ENCODE measurements around the gene PROX1. TPM values are rescaled to one million over a fixed set of nuclear protein-coding genes. Genes with fewer than 3 reads are reported as not detected.

The PROX1 gene
- total RNA-seq, 2 donors from 2014 or later: 13.7 to 27.4 TPM

GRCh38 chr1:214010197-214010573 is 22.4 kb downstream of the PROX1 start:
- H3K4me3 ChIP-seq: no peak overlapping the region
- ATAC-seq (no peak), DNase-seq (no peak)
- TF ChIP-seq CTCF (IDR thresholded peaks at IDR 0.05) (no peak), POLR2A (IDR thresholded peaks at IDR 0.05) (no peak)
- no peaks in the 10 kb centered on the region for H3K27me3 ChIP-seq
- intact Hi-C loops (cut with DNase I): no loop called here
- no peaks in the 10 kb centered on the region for H3K9me3 ChIP-seq
- peaks cover 0 to 4% of the 10 kb centered on the region in 2 donors for H3K36me3 ChIP-seq (replicated peaks in 1 of 2; ENCODE audit: insufficient read depth in 1 of 2, low read depth in 2 of 2)
- WGBS, 2 donors: 82 to 95% methylated on average over 1 of the region's 1 CpG
- H3K4me1 ChIP-seq: peaks cover 15% of the 10 kb centered on the region
- peak overlapping the region in 2 of 4 donors; percentile 16 to 60 for H3K27ac ChIP-seq

GRCh38 chr1:214010717-214011116 is 22.9 kb downstream of the PROX1 start:
- ATAC-seq: no peak
- intact Hi-C loops (cut with DNase I): no loop called here
- DNase-seq: no peak
- TF ChIP-seq CTCF (IDR thresholded peaks at IDR 0.05) (no peak), POLR2A (IDR thresholded peaks at IDR 0.05) (no peak)
- H3K4me3 ChIP-seq: no peak overlapping the region
- peaks cover 14% of the 10 kb centered on the region for H3K4me1 ChIP-seq
- no peaks in the 10 kb centered on the region for H3K27me3 ChIP-seq
- H3K9me3 ChIP-seq: no peaks in the 10 kb centered on the region
- H3K36me3 ChIP-seq (replicated peaks in 1 of 2; ENCODE audit: insufficient read depth in 1 of 2, low read depth in 2 of 2): peaks cover 0 to 4% of the 10 kb centered on the region in 2 donors
- no peak overlapping the region for H3K27ac ChIP-seq
- 77 to 82% methylated on average over 2 of the region's 2 CpGs for WGBS, 2 donors

- intact Hi-C loops (cut with DNase I): no loop called here
- DNase-seq (no peak), ATAC-seq (no peak)
- Histone ChIP-seq H3K4me3 (no peak overlapping the region), H3K4me1 (no peaks in the 10 kb centered on the region), H3K27ac (no peak overlapping the region), H3K36me3 (replicated peaks in 1 of 2; ENCODE audit: insufficient read depth in 1 of 2, low read depth in 2 of 2) (peaks cover 0 to 4% of the 10 kb centered on the region in 2 donors), H3K27me3 (no peaks in the 10 kb centered on the region), H3K9me3 (no peaks in the 10 kb centered on the region)
- TF ChIP-seq CTCF (IDR thresholded peaks at IDR 0.05) (no peak), POLR2A (IDR thresholded peaks at IDR 0.05) (no peak)
- 33 to 41% methylated on average over 2 of the region's 2 CpGs for WGBS, 2 donors
Observed at GRCh38 chr1:214012418-214012817, 24.6 kb downstream of the PROX1 start.

- no peaks in the 10 kb centered on the region for H3K9me3 ChIP-seq
- TF ChIP-seq POLR2A (IDR thresholded peaks at IDR 0.05) (no peak), CTCF (IDR thresholded peaks at IDR 0.05) (no peak)
- 77 to 79% methylated on average over 15 of the region's 15 CpGs for WGBS, 2 donors
Observed at GRCh38 chr1:214013614-214014377, 26.0 kb downstream of the PROX1 start.

GRCh38 chr1:214014730-214015129 is 27.0 kb downstream of the PROX1 start:
- H3K4me3 ChIP-seq: no peak overlapping the region
- WGBS, 2 donors: 75 to 81% methylated on average over 4 of the region's 4 CpGs
- no peaks in the 10 kb centered on the region for H3K9me3 ChIP-seq
- no peak for TF ChIP-seq CTCF (IDR thresholded peaks at IDR 0.05)
- TF ChIP-seq POLR2A (IDR thresholded peaks at IDR 0.05): no peak
- H3K27me3 ChIP-seq: no peaks in the 10 kb centered on the region
- H3K36me3 ChIP-seq (replicated peaks in 1 of 2; ENCODE audit: insufficient read depth in 1 of 2, low read depth in 2 of 2): peaks cover 0 to 4% of the 10 kb centered on the region in 2 donors
- intact Hi-C loops (cut with DNase I): no loop called here
- H3K27ac ChIP-seq: no peak overlapping the region
- H3K4me1 ChIP-seq: peaks cover 4% of the 10 kb centered on the region
- no peak for DNase-seq
- no peak for ATAC-seq

More at GRCh38 chr1:214013614-214014377, 26.0 kb downstream of the PROX1 start:
- H3K27ac ChIP-seq: no peak overlapping the region
- intact Hi-C loops (cut with DNase I): no loop called here
- H3K36me3 ChIP-seq (replicated peaks in 1 of 2; ENCODE audit: insufficient read depth in 1 of 2, low read depth in 2 of 2): peaks cover 0 to 4% of the 10 kb centered on the region in 2 donors
- no peaks in the 10 kb centered on the region for H3K27me3 ChIP-seq
- no peak for DNase-seq
- H3K4me1 ChIP-seq: peaks cover 4% of the 10 kb centered on the region
- ATAC-seq: no peak
- no peak overlapping the region for H3K4me3 ChIP-seq

Data from body of pancreas (tissue), 4 donors.